GM12878 (cell line): ENCODE results near the gene BCL2. TPM values are rescaled to one million over a fixed set of nuclear protein-coding genes. Genes with fewer than 3 reads are reported as not detected.
A peak's percentile ranks its signal among the peaks of the same experiment; 100 is the strongest.

Experiments
- BACH1 ChIP-seq: fragments of 450-650 bp; IDR thresholded peaks from 2 replicates; pipeline ENCODE4 v1.6.1; 2017; ENCODE audit warnings: mild to moderate bottlenecking, borderline replicate concordance
- BCL11A ChIP-seq: IDR thresholded peaks from 2 replicates; pipeline ENCODE4 v1.6.1; 2011; ENCODE audit warnings: low read depth, low read length
- BCL3 ChIP-seq: IDR thresholded peaks from 2 replicates; pipeline ENCODE4 v1.6.1; 2011; ENCODE audit warnings: borderline replicate concordance, low read depth, mild to moderate bottlenecking, moderate library complexity, low read length; ENCODE audit not compliant: insufficient read depth, poor library complexity, severe bottlenecking
- BHLHE40 ChIP-seq, 2 experiments: fragments of 450-650 bp in 1 of 2; IDR thresholded peaks; 2 replicates each; pipeline ENCODE4 v1.6.1; 2011 to 2017; ENCODE audit warnings: low read depth in 2 of 2, borderline replicate concordance in 1 of 2, improper control_type of control experiment in 1 of 2, low read length in 1 of 2, mild to moderate bottlenecking in 1 of 2
- BMI1 ChIP-seq: fragments of 450-650 bp; IDR thresholded peaks from 2 replicates; pipeline ENCODE4 v1.6.1; 2016; ENCODE audit warnings: mild to moderate bottlenecking, moderate library complexity, borderline replicate concordance
- CHD2 ChIP-seq: IDR thresholded peaks from 2 replicates; pipeline ENCODE4 v1.6.1; 2011; ENCODE audit warnings: low read depth, low read length, improper control_type of control experiment, borderline replicate concordance
- ETV6 ChIP-seq, 2 experiments: fragments of 450-650 bp in 1 of 2; IDR thresholded peaks in 1 of 2; conservative IDR thresholded peaks in 1 of 2; 2 replicates each; pipeline ENCODE4 v1.6.1; 2014; ENCODE audit warnings: antibody characterized with exemption in 1 of 2, borderline replicate concordance in 1 of 2, low read depth in 1 of 2, mild to moderate bottlenecking in 1 of 2, moderate library complexity in 1 of 2
- PKNOX1 ChIP-seq: fragments of 450-650 bp; IDR thresholded peaks from 2 replicates; pipeline ENCODE4 v1.6.1; 2016; ENCODE audit warnings: mild to moderate bottlenecking
- PRDM15 ChIP-seq: fragments of 450-650 bp; formaldehyde crosslinking; IDR thresholded peaks from 2 replicates; pipeline ENCODE4 v1.4.0; 2020; ENCODE audit warnings: mild to moderate bottlenecking, moderate library complexity
- STAT3 ChIP-seq: IDR thresholded peaks from 2 replicates; pipeline ENCODE4 v1.6.1; 2011; ENCODE audit warnings: low read depth, low read length, improper control_type of control experiment
- ZNF687 ChIP-seq: fragments of 450-650 bp; IDR thresholded peaks from 2 replicates; pipeline ENCODE4 v1.6.1; 2017; ENCODE audit warnings: mild to moderate bottlenecking, moderate library complexity
- polyA plus RNA-seq, 11 experiments: library from polyadenylated mRNA; depleted of rRNA in 4 of 11; unstranded in 6 of 11; stranded (reverse) in 5 of 11; fragments of >200 nt; fragmentation: Nextera tagmentation in 4 of 11; fragmentation: Illumina TruSeq in 1 of 11; extraction: Ambion mirVana in 4 of 11; extraction: Trizol in 1 of 11; gene quantifications; 1 replicate in 1 of 11; 2 replicates in 10 of 11; pipeline versions ENCODE4 v1.2.1 to v1.2.3, GENCODE V29; 2011 to 2016; ENCODE audit warnings: inconsistent platforms in 2 of 11, missing spikeins in 2 of 11, low read depth in 1 of 11
- total RNA-seq, 4 experiments: library from RNA; depleted of rRNA in 3 of 4; stranded (reverse); fragments of >200 nt in 3 of 4; fragmentation: Illumina TruSeq in 1 of 4; extraction: Trizol in 1 of 4; gene quantifications; 2 replicates each; pipeline versions ENCODE4 v1.2.1 to v1.2.3, GENCODE V29; 2013 to 2021

BCL2 gene
- total and polyA plus RNA-seq, 10 of the 15 experiments (the other 5 are each of a cell fraction or from before 2014, with no cell fraction given) = 4.1 to 47.8 (median 19.3) TPM

- TF ChIP-seq PRDM15 (CRISPR knock-in tag) (no peak), BMI1 (no peak), BHLHE40 (IDR thresholded peaks at IDR 0.05; ENCODE audit: borderline replicate concordance in 1 of 2, low read depth in 2 of 2, low read length in 1 of 2) (peak; percentile 27 to 53; a peak in 1 of 4 replicates), ETV6 (conservative IDR thresholded peaks at IDR 0.05 in 1 of 2, IDR thresholded peaks at IDR 0.05 in 1 of 2; ENCODE audit: borderline replicate concordance in 1 of 2, low read depth in 1 of 2) (peak in 1 of 2 experiments; percentile 34; a peak in 1 of 4 replicates), PKNOX1 (no peak), CHD2 (0 out of 2 replicates have a peak, but pooled peaks have one; percentile 35), BCL3 (no peak), BACH1 (no peak), STAT3 (no peak), BCL11A (0 out of 2 replicates have a peak, but pooled peaks have one; percentile 35), ZNF687 (peak; percentile 53)
- TF ChIP-seq, all 136 proteins: peak for 19
Observed at GRCh38 chr18:63299837-63300745, 19.5 kb downstream of the BCL2 start (continued).
